ENCODE results near the gene TEX36.

DNA sequence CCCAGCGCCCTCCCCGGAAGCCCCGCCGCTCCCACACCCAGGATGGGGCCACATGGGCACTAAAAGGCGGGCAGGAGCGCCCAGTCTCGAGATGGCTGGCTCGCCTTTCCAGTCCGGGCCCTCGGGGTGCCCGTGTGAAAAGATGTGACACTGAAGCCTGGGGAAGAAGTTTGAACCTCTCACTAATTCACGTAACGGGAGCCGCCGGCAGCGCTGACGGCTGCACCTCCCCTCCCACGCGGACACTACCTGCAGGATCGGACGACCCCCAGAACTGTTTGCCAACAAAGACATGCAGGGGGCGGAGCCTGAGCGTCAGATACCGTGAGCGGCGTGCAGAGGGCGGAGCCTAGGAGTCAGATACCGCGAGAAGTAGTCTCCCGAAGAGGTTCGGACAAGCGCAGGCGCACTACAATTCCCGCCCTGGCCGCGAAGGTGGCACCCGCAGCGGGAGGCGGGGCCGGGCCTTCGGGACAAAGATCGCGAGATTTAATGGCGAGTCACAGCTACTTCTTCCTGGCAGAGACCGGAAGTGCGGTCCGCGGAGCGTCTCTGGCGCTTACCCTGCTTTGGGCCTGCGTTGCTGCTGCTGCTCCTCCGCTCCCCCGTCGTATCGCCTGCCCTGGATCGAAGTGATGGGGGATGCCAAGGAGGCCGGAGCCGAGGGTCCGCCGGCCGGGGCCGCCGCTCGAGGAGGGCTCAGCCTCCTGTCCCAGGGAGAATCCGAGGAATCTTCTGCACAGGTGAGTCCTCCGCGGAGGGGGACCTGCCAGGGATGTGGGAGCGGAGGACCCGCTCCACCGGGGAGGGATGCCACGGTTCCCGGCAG lies 36.4 kb upstream of the TEX36 start, which contains the start of gene EDRF1:
- TF ChIP-seq, protein P1, sequence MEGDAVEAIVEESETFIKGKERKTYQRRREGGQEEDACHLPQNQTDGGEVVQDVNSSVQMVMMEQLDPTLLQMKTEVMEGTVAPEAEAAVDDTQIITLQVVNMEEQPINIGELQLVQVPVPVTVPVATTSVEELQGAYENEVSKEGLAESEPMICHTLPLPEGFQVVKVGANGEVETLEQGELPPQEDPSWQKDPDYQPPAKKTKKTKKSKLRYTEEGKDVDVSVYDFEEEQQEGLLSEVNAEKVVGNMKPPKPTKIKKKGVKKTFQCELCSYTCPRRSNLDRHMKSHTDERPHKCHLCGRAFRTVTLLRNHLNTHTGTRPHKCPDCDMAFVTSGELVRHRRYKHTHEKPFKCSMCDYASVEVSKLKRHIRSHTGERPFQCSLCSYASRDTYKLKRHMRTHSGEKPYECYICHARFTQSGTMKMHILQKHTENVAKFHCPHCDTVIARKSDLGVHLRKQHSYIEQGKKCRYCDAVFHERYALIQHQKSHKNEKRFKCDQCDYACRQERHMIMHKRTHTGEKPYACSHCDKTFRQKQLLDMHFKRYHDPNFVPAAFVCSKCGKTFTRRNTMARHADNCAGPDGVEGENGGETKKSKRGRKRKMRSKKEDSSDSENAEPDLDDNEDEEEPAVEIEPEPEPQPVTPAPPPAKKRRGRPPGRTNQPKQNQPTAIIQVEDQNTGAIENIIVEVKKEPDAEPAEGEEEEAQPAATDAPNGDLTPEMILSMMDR (IDR thresholded peaks at IDR 0.05), result no peak
- TF ChIP-seq POLR2A (IDR thresholded peaks at IDR 0.05), result peak; percentile 40 to 81

All from thyroid gland (tissue), 4 donors.